ENCODE data around the gene COL1A1. TPM values are rescaled to one million over a fixed set of nuclear protein-coding genes. Genes with fewer than 3 reads are reported as not detected.

COL1A1 gene
- total and polyA plus RNA-seq, 2 of the 13 experiments (the other 11 are each of a cell fraction or from before 2014, with no cell fraction given): 0.05 TPM; not detected in 1

- TF ChIP-seq ZBTB40 (IDR thresholded peaks at IDR 0.05) (no peak), ZBTB40 (CRISPR knock-in tag; IDR thresholded peaks at IDR 0.05) (no peak; the same call in 1 of the 2 replicates), HNRNPH1 (optimal IDR thresholded peaks at IDR 0.05; ENCODE audit: low read depth, low read length) (no peak), POGZ (CRISPR knock-in tag; IDR thresholded peaks at IDR 0.05) (no peak), PRPF4 (IDR thresholded peaks at IDR 0.05; ENCODE audit: low read depth, low read length, poor library complexity, severe bottlenecking) (no peak), PCBP1 (IDR thresholded peaks at IDR 0.05; ENCODE audit: borderline replicate concordance, low read depth, low read length) (no peak), REST (IDR thresholded peaks at IDR 0.05; ENCODE audit: borderline replicate concordance in 1 of 2, low read depth in 1 of 2, low read length in 2 of 2) (no peak), ZNF704 (CRISPR knock-in tag; IDR thresholded peaks at IDR 0.05; ENCODE audit: borderline replicate concordance) (no peak), KDM1A (CRISPR knock-in tag; IDR thresholded peaks at IDR 0.05) (no peak)
- TF ChIP-seq, protein P1, sequence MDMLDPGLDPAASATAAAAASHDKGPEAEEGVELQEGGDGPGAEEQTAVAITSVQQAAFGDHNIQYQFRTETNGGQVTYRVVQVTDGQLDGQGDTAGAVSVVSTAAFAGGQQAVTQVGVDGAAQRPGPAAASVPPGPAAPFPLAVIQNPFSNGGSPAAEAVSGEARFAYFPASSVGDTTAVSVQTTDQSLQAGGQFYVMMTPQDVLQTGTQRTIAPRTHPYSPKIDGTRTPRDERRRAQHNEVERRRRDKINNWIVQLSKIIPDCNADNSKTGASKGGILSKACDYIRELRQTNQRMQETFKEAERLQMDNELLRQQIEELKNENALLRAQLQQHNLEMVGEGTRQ (IDR thresholded peaks at IDR 0.05; ENCODE audit: low read depth, low read length): no peak
- TF ChIP-seq, protein P1 (CRISPR knock-in tag; IDR thresholded peaks at IDR 0.05; ENCODE audit: borderline replicate concordance): no peak
Observed at GRCh38 chr17:50148226-50149090, 53.0 kb downstream of the COL1A1 start (continued).
